ENCODE measurements around the gene TUBB3. TPM values are rescaled to one million over a fixed set of nuclear protein-coding genes. Genes with fewer than 3 reads are reported as not detected.

The TUBB3 gene
- total RNA-seq, 1 experiment from 2014 or later, result 205 TPM

GRCh38 chr16:89895482-89896250, 27.5 kb upstream of the TUBB3 start:
- TF ChIP-seq POLR2AphosphoS5 (IDR thresholded peaks at IDR 0.05; ENCODE audit: low read depth, low read length), result no peak
- TF ChIP-seq REST (IDR thresholded peaks at IDR 0.05; ENCODE audit: insufficient read depth in 1 of 2, low read depth in 2 of 2, low read length in 1 of 2), result no peak
- no peak for TF ChIP-seq SIN3A (IDR thresholded peaks at IDR 0.05; ENCODE audit: borderline replicate concordance, insufficient read depth, low read depth, low read length)
- no peak for TF ChIP-seq CTCF (IDR thresholded peaks at IDR 0.05)
- no peak for TF ChIP-seq TCF7L2 (IDR thresholded peaks at IDR 0.05; ENCODE audit: low read depth, low read length)
- CTCF ChIA-PET, result no interaction called here

GRCh38 chr16:89897204-89897603, 25.9 kb upstream of the TUBB3 start:
- ATAC-seq (no peak), DNase-seq (ENCODE audit: low read depth, low spot score) (no peak)
- H3K4me3 ChIP-seq (ENCODE audit: low read depth in 2 of 2, low read length in 2 of 2), result no peak overlapping the region
- H3K27me3 ChIP-seq (ENCODE audit: control insufficient read depth, insufficient read depth, low read length), result no peaks in the 10 kb centered on the region
- ChIA-PET POLR2A (no interaction called here), CTCF (no interaction called here)
- H3K36me3 ChIP-seq (ENCODE audit: control insufficient read depth, insufficient read depth, low read length), result no peaks in the 10 kb centered on the region; the same call in 1 of the 2 replicates
- H3K9me3 ChIP-seq (ENCODE audit: control insufficient read depth, insufficient read depth, low read depth, low read length), result no peaks in the 10 kb centered on the region
- BruUV-seq (replicated peaks), result no TSS peak
- TF ChIP-seq REST (IDR thresholded peaks at IDR 0.05; ENCODE audit: insufficient read depth in 1 of 2, low read depth in 2 of 2, low read length in 1 of 2) (no peak), TCF7L2 (IDR thresholded peaks at IDR 0.05; ENCODE audit: low read depth, low read length) (no peak), SIN3A (IDR thresholded peaks at IDR 0.05; ENCODE audit: borderline replicate concordance, insufficient read depth, low read depth, low read length) (no peak), POLR2AphosphoS5 (IDR thresholded peaks at IDR 0.05; ENCODE audit: low read depth, low read length) (no peak), CTCF (IDR thresholded peaks at IDR 0.05) (no peak)
- intact Hi-C loops (cut with micrococcal nuclease; ENCODE audit: unreplicated experiment), result no loop called here
- no peak overlapping the region for H3K27ac ChIP-seq (ENCODE audit: low read length)
- in situ Hi-C loops (cut with HindIII; ENCODE audit: low pct_unique_long_range_greater_than_20kb, low sequenced_read_pairs), result no loop called here
- H3K4me1 ChIP-seq (ENCODE audit: control insufficient read depth, insufficient read depth, low read length), result no peaks in the 10 kb centered on the region

More at GRCh38 chr16:89895482-89896250, 27.5 kb upstream of the TUBB3 start:
- POLR2A ChIA-PET, result no interaction called here
- no peak overlapping the region for H3K27ac ChIP-seq (ENCODE audit: low read length)
- ATAC-seq (no peak), DNase-seq (ENCODE audit: low read depth, low spot score) (no peak)
- H3K9me3 ChIP-seq (ENCODE audit: control insufficient read depth, insufficient read depth, low read depth, low read length), result no peaks in the 10 kb centered on the region
- H3K36me3 ChIP-seq (ENCODE audit: control insufficient read depth, insufficient read depth, low read length), result no peaks in the 10 kb centered on the region; the same call in none of the 2 replicates
- in situ Hi-C loops (cut with HindIII; ENCODE audit: low pct_unique_long_range_greater_than_20kb, low sequenced_read_pairs), result no loop called here
- H3K4me1 ChIP-seq (ENCODE audit: control insufficient read depth, insufficient read depth, low read length), result no peaks in the 10 kb centered on the region
- no peaks in the 10 kb centered on the region for H3K27me3 ChIP-seq (ENCODE audit: control insufficient read depth, insufficient read depth, low read length)
- intact Hi-C loops (cut with micrococcal nuclease; ENCODE audit: unreplicated experiment), result no loop called here
- no peak overlapping the region for H3K4me3 ChIP-seq (ENCODE audit: low read depth in 2 of 2, low read length in 2 of 2)
- BruUV-seq (replicated peaks), result no TSS peak
